ENCODE results near the gene SORCS2.

DNA sequence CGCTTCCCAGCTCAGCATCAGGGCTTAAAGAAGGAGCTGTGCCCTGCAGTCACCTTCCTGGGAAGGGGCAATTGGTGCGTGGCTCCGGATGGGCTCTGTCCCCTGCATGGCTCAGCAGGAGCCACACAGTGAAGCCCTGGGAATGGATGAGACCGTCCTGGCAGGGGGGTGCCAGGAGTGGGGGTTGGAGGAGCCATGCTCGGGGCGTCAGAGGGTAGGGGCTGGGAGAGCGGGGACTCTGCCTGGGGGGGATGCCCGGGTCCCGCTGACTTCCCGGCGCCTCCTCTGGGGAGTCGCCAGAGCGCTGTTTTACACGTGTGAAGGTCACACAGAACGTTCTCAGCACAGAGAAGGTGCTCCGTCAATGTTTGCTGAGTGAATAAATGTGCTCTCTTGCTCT is 563.2 kb downstream of the SORCS2 start:
- TF ChIP-seq POLR2A (IDR thresholded peaks at IDR 0.05): no peak
- TF ChIP-seq, protein P1, sequence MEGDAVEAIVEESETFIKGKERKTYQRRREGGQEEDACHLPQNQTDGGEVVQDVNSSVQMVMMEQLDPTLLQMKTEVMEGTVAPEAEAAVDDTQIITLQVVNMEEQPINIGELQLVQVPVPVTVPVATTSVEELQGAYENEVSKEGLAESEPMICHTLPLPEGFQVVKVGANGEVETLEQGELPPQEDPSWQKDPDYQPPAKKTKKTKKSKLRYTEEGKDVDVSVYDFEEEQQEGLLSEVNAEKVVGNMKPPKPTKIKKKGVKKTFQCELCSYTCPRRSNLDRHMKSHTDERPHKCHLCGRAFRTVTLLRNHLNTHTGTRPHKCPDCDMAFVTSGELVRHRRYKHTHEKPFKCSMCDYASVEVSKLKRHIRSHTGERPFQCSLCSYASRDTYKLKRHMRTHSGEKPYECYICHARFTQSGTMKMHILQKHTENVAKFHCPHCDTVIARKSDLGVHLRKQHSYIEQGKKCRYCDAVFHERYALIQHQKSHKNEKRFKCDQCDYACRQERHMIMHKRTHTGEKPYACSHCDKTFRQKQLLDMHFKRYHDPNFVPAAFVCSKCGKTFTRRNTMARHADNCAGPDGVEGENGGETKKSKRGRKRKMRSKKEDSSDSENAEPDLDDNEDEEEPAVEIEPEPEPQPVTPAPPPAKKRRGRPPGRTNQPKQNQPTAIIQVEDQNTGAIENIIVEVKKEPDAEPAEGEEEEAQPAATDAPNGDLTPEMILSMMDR (IDR thresholded peaks at IDR 0.05): no peak

Data from esophagus squamous epithelium (tissue), 4 donors.